A549 (cell line): ENCODE data around the gene OTULIN.

ENCODE experiments used
- KDM1A ChIP-seq: fragments of 200-600 bp; sonication (generic); IDR thresholded peaks from 2 replicates; pipeline ENCODE4 v1.6.1; 2016; ENCODE audit warnings: low read depth, mild to moderate bottlenecking
- PHF8 ChIP-seq: fragments of 200-600 bp; sonication (generic); IDR thresholded peaks from 2 replicates; pipeline ENCODE4 v1.6.1; 2016; ENCODE audit warnings: low read depth, mild to moderate bottlenecking, antibody characterized with exemption, moderate library complexity, borderline replicate concordance
- POLR2AphosphoS2 ChIP-seq: conservative IDR thresholded peaks from 2 replicates; pipeline ENCODE4 v1.6.1; 2012; ENCODE audit warnings: low read length, improper control_type of control experiment, inconsistent platforms
- SMC3 ChIP-seq: fragments of >200 bp; sonication (Bioruptor Twin); formaldehyde crosslinking; IDR thresholded peaks from 3 replicates; pipeline ENCODE4 v1.6.1; 2018; ENCODE audit warnings: inconsistent platforms
- TF ChIP-seq, protein P1 (sequence below): fragments of >200 bp; sonication (Bioruptor Twin); formaldehyde crosslinking; IDR thresholded peaks from 3 replicates; pipeline ENCODE4 v1.5.1; 2016
- TF ChIP-seq, protein P2 (sequence below): fragments of 200-600 bp; sonication (generic); IDR thresholded peaks from 2 replicates; pipeline ENCODE4 v1.6.1; 2016; ENCODE audit warnings: antibody characterized with exemption, mild to moderate bottlenecking, moderate library complexity

DNA sequence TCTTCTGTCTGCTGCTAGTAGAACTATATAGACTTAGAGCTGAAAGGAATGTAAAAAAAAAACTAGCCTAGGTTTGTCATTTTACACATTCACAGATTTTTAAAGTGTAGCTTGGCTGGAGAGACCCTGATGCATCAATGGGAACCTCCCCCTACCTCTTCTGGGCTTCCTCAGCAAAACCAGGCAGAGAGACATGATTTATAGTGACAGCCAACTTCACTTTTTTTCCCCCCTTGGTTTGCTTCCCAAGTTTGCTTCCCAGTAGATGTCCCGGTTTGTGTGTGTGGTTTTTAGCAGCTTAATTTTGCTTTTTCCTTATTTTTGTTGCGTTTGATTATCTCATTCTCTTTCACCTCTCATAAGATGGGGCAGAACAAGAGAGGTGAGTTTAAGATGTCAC lies 1.8 kb downstream of the OTULIN start:
- TF ChIP-seq PHF8, result no peak
- TF ChIP-seq, protein P1, sequence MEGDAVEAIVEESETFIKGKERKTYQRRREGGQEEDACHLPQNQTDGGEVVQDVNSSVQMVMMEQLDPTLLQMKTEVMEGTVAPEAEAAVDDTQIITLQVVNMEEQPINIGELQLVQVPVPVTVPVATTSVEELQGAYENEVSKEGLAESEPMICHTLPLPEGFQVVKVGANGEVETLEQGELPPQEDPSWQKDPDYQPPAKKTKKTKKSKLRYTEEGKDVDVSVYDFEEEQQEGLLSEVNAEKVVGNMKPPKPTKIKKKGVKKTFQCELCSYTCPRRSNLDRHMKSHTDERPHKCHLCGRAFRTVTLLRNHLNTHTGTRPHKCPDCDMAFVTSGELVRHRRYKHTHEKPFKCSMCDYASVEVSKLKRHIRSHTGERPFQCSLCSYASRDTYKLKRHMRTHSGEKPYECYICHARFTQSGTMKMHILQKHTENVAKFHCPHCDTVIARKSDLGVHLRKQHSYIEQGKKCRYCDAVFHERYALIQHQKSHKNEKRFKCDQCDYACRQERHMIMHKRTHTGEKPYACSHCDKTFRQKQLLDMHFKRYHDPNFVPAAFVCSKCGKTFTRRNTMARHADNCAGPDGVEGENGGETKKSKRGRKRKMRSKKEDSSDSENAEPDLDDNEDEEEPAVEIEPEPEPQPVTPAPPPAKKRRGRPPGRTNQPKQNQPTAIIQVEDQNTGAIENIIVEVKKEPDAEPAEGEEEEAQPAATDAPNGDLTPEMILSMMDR, result no peak
- TF ChIP-seq SMC3, result no peak
- no peak for TF ChIP-seq KDM1A
- TF ChIP-seq, protein P2, sequence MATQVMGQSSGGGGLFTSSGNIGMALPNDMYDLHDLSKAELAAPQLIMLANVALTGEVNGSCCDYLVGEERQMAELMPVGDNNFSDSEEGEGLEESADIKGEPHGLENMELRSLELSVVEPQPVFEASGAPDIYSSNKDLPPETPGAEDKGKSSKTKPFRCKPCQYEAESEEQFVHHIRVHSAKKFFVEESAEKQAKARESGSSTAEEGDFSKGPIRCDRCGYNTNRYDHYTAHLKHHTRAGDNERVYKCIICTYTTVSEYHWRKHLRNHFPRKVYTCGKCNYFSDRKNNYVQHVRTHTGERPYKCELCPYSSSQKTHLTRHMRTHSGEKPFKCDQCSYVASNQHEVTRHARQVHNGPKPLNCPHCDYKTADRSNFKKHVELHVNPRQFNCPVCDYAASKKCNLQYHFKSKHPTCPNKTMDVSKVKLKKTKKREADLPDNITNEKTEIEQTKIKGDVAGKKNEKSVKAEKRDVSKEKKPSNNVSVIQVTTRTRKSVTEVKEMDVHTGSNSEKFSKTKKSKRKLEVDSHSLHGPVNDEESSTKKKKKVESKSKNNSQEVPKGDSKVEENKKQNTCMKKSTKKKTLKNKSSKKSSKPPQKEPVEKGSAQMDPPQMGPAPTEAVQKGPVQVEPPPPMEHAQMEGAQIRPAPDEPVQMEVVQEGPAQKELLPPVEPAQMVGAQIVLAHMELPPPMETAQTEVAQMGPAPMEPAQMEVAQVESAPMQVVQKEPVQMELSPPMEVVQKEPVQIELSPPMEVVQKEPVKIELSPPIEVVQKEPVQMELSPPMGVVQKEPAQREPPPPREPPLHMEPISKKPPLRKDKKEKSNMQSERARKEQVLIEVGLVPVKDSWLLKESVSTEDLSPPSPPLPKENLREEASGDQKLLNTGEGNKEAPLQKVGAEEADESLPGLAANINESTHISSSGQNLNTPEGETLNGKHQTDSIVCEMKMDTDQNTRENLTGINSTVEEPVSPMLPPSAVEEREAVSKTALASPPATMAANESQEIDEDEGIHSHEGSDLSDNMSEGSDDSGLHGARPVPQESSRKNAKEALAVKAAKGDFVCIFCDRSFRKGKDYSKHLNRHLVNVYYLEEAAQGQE, result no peak
- TF ChIP-seq POLR2AphosphoS2, result no peak
